GM18870 (cell line): ENCODE results near the gene B9D1.

Experiments
- ATAC-seq: cut with Tn5 transposase; IDR thresholded peaks from one replicate; pipeline ENCODE4 v1.9.1; 2021; ENCODE audit warnings: moderate library complexity; ENCODE audit not compliant: unreplicated experiment

B9D1 gene

GRCh38 chr17:19322129-19322505, 40.4 kb downstream of the B9D1 start:
- ATAC-seq = no peak

GRCh38 chr17:19321481-19322128, 40.9 kb downstream of the B9D1 start:
- no peak for ATAC-seq

- no peak for ATAC-seq
Observed at GRCh38 chr17:19320876-19321275, 41.6 kb downstream of the B9D1 start.

GRCh38 chr17:19319771-19320505, 42.6 kb downstream of the B9D1 start:
- no peak for ATAC-seq

- no peak for ATAC-seq
Observed at GRCh38 chr17:19318611-19319010, 43.9 kb downstream of the B9D1 start.

- ATAC-seq = no peak
Observed at GRCh38 chr17:19317359-19318095, 45.0 kb downstream of the B9D1 start.

- ATAC-seq = no peak
Observed at GRCh38 chr17:19316761-19317358, 45.7 kb downstream of the B9D1 start.

- no peak for ATAC-seq
Observed at GRCh38 chr17:19315104-19315503, 47.4 kb downstream of the B9D1 start.

GRCh38 chr17:19313746-19314651, 48.5 kb downstream of the B9D1 start:
- no peak for ATAC-seq

- ATAC-seq = no peak
Observed at GRCh38 chr17:19313066-19313745, 49.3 kb downstream of the B9D1 start.

- no peak for ATAC-seq
Observed at GRCh38 chr17:19312406-19312805, 50.1 kb downstream of the B9D1 start.

- ATAC-seq = no peak
Observed at GRCh38 chr17:19311421-19312215, 50.9 kb downstream of the B9D1 start.

GRCh38 chr17:19311016-19311415, 51.5 kb downstream of the B9D1 start:
- ATAC-seq = no peak

GRCh38 chr17:19310151-19310550, 52.4 kb downstream of the B9D1 start:
- ATAC-seq = no peak

- ATAC-seq = no peak
Observed at GRCh38 chr17:19309701-19310100, 52.8 kb downstream of the B9D1 start.

GRCh38 chr17:19308398-19308797, 54.1 kb downstream of the B9D1 start:
- ATAC-seq = no peak

GRCh38 chr17:19307521-19307920, 55.0 kb downstream of the B9D1 start:
- ATAC-seq = no peak

- ATAC-seq = peak; percentile 88
Observed at GRCh38 chr17:19306160-19307111, 56.1 kb downstream of the B9D1 start.
